Measurements from ENCODE around the gene RPL38. TPM values are rescaled to one million over a fixed set of nuclear protein-coding genes. Genes with fewer than 3 reads are reported as not detected.

RPL38 gene
- total RNA-seq, 1 donor from 2014 or later: 393 TPM

DNA sequence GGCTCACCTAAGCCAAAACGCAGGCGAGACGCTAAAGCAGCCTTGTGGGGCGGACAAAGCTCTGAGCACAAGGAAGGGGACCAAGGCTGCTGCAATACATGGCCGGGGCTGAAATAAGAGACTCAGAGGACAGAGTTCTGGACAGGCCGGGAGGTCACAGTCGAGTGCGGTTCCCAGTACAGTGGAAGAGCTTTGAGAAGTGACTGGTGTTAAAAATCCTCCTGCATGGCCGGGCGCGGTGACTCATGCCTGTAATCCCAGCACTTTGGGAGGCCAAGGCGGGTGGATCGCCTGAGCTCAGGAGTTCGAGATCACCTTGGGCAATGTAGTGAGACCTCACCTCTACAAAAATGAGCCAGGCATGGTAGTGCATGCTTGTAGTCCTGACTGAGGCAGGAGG lies 20.4 kb downstream of the RPL38 start:
- Histone ChIP-seq H3K4me1 (no peaks in the 10 kb centered on the region), H3K79me2 (ENCODE audit: low read depth) (no peaks in the 10 kb centered on the region), H3K27me3 (no peaks in the 10 kb centered on the region), H2AFZ (replicated peaks) (no peak overlapping the region), H3K4me3 (no peak overlapping the region), H3F3A (ENCODE audit: low read depth) (no peaks in the 10 kb centered on the region), H3K9me3 (ENCODE audit: low read depth) (no peaks in the 10 kb centered on the region), H3K36me3 (no peaks in the 10 kb centered on the region), H3K4me2 (no peak overlapping the region), H3K27ac (no peak overlapping the region), H4K20me1 (ENCODE audit: low read depth) (no peaks in the 10 kb centered on the region), H3K9ac (no peak overlapping the region)
- Mint-ChIP-seq H3K27ac (no peak overlapping the region), H3K4me1 (peaks cover 10% of the 10 kb centered on the region), H3K36me3 (peaks cover 1% of the 10 kb centered on the region), H3K9me3 (no peaks in the 10 kb centered on the region), H3K4me3 (no peak overlapping the region), H3K27me3 (ENCODE audit: insufficient read depth, low read depth) (peaks cover 18% of the 10 kb centered on the region)
- no peak for DNase-seq (ENCODE audit: low spot score)
- TF ChIP-seq EZH2 (IDR thresholded peaks at IDR 0.05): no peak
- no peak for TF ChIP-seq EZH2phosphoT487 (IDR thresholded peaks at IDR 0.05)

DNA sequence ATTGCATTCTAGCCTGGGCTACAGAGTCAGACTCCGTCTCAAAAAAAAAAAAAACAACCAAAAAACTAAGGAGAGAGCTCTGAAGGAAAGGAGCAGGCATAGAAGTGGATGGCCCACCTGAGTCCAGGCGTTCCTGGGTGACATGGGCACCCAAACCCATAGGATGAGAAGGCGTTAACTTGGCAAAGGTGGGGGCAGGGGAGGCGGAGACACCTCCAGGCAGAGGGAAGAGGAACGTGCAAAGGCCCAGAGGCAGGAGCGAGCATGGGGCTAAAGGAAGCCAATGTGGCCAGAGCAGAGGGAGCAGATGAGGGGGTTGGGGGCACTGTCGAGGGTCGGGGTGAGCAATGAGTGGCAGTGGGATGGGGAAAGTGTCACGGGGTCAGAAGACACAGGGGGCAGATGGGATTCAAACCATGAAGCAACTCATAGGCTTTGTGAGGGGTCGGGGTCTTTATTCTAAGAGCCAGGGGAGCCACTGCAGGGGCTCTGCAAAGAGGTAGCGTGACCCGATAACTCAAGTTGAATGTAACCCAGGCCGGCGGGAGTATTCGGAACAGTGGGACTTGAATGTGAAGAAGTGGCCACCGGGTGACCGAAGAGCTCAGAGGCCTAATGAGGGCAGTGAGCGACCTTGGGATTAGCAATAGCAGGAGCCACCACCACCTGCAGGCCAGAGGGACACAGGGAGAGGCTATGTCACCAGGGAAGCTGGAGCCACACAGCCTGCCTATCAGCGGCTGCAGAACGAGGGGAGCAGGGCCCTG lies 21.7 kb downstream of the RPL38 start:
- peaks cover 10% of the 10 kb centered on the region for H3K4me1 Mint-ChIP-seq
- Histone ChIP-seq H3K9me3 (ENCODE audit: low read depth) (no peaks in the 10 kb centered on the region), H3K9ac (no peak overlapping the region), H3K4me3 (no peak overlapping the region), H3K27me3 (no peaks in the 10 kb centered on the region), H2AFZ (replicated peaks) (no peak overlapping the region), H3K4me1 (no peaks in the 10 kb centered on the region), H3K4me2 (no peak overlapping the region), H3K79me2 (ENCODE audit: low read depth) (no peaks in the 10 kb centered on the region), H3F3A (ENCODE audit: low read depth) (no peaks in the 10 kb centered on the region), H4K20me1 (ENCODE audit: low read depth) (no peaks in the 10 kb centered on the region), H3K27ac (no peak overlapping the region), H3K36me3 (no peaks in the 10 kb centered on the region)
- DNase-seq (ENCODE audit: low spot score): no peak
- no peaks in the 10 kb centered on the region for H3K9me3 Mint-ChIP-seq
- H3K36me3 Mint-ChIP-seq: peaks cover 1% of the 10 kb centered on the region
- TF ChIP-seq EZH2phosphoT487 (IDR thresholded peaks at IDR 0.05) (no peak), EZH2 (IDR thresholded peaks at IDR 0.05) (no peak)
- TF ChIP-seq, protein P1, sequence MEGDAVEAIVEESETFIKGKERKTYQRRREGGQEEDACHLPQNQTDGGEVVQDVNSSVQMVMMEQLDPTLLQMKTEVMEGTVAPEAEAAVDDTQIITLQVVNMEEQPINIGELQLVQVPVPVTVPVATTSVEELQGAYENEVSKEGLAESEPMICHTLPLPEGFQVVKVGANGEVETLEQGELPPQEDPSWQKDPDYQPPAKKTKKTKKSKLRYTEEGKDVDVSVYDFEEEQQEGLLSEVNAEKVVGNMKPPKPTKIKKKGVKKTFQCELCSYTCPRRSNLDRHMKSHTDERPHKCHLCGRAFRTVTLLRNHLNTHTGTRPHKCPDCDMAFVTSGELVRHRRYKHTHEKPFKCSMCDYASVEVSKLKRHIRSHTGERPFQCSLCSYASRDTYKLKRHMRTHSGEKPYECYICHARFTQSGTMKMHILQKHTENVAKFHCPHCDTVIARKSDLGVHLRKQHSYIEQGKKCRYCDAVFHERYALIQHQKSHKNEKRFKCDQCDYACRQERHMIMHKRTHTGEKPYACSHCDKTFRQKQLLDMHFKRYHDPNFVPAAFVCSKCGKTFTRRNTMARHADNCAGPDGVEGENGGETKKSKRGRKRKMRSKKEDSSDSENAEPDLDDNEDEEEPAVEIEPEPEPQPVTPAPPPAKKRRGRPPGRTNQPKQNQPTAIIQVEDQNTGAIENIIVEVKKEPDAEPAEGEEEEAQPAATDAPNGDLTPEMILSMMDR (IDR thresholded peaks at IDR 0.05): no peak
- H3K4me3 Mint-ChIP-seq: peak overlapping the region; percentile 50
- H3K27ac Mint-ChIP-seq: peak overlapping the region; percentile 53
- H3K27me3 Mint-ChIP-seq (ENCODE audit: insufficient read depth, low read depth): peaks cover 11% of the 10 kb centered on the region

DNA sequence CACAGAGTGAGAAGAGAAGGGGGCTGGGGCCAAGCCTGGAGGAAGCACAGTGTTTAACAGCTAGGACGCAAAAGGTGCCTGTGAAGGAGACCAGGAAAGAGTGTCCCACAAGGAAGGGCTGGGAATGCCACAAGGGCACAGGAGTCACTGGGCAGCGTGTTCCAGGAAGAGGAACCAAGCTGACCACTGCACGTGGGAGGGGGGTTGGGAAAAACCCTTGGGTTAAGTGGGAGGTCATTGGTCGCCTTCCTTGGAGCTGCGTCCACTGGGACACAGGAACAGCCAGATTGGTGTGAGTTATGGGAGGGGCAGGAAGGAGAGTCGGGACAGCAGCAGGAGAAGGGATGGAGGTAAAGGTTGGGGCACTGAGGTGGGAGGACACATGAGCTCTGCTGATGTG lies 22.8 kb downstream of the RPL38 start:
- Mint-ChIP-seq H3K27ac (no peak overlapping the region), H3K9me3 (no peaks in the 10 kb centered on the region), H3K4me3 (no peak overlapping the region), H3K27me3 (ENCODE audit: insufficient read depth, low read depth) (peaks cover 11% of the 10 kb centered on the region), H3K36me3 (peaks cover 1% of the 10 kb centered on the region), H3K4me1 (peaks cover 10% of the 10 kb centered on the region)
- no peak for DNase-seq (ENCODE audit: low spot score)
- Histone ChIP-seq H3K36me3 (no peaks in the 10 kb centered on the region), H3F3A (ENCODE audit: low read depth) (no peaks in the 10 kb centered on the region), H3K27me3 (no peaks in the 10 kb centered on the region), H3K4me1 (no peaks in the 10 kb centered on the region), H3K79me2 (ENCODE audit: low read depth) (no peaks in the 10 kb centered on the region), H2AFZ (replicated peaks) (no peak overlapping the region), H3K9ac (no peak overlapping the region), H3K9me3 (ENCODE audit: low read depth) (no peaks in the 10 kb centered on the region), H4K20me1 (ENCODE audit: low read depth) (no peaks in the 10 kb centered on the region), H3K4me3 (no peak overlapping the region), H3K27ac (no peak overlapping the region), H3K4me2 (no peak overlapping the region)
- TF ChIP-seq EZH2 (IDR thresholded peaks at IDR 0.05) (no peak), EZH2phosphoT487 (IDR thresholded peaks at IDR 0.05) (no peak)
- TF ChIP-seq, protein P1 (IDR thresholded peaks at IDR 0.05): no peak
